Panc1 (cell line): ENCODE results near the gene NAT9.

ENCODE experiments used
- CTCF ChIP-seq: fragments of 450-650 bp; IDR thresholded peaks from 2 replicates; pipeline ENCODE4 v1.5.1; 2017; ENCODE audit warnings: mild to moderate bottlenecking
- REST ChIP-seq, 2 experiments: IDR thresholded peaks; 2 replicates each; pipeline ENCODE4 v1.6.1; 2011 to 2012; ENCODE audit warnings: low read depth in 2 of 2, control low read depth in 1 of 2, low read length in 1 of 2, mild to moderate bottlenecking in 1 of 2, moderate library complexity in 1 of 2; ENCODE audit not compliant: insufficient read depth in 1 of 2
- TCF7L2 ChIP-seq: IDR thresholded peaks from 2 replicates; pipeline ENCODE4 v1.6.1; 2011; ENCODE audit warnings: mild to moderate bottlenecking, low read depth, low read length, inconsistent platforms

GRCh38 chr17:74744714-74745547, 31.2 kb downstream of the NAT9 start:
- no peak for TF ChIP-seq REST (IDR thresholded peaks at IDR 0.05; ENCODE audit: insufficient read depth in 1 of 2, low read depth in 2 of 2, low read length in 1 of 2)
- TF ChIP-seq TCF7L2, result no peak
- peak; percentile 99 for TF ChIP-seq CTCF
